HL-60 (cell line): ENCODE measurements around the gene SERPINB1.
A peak's percentile ranks its signal among the peaks of the same experiment; 100 is the strongest.

Experiments used
- GABPA ChIP-seq: IDR thresholded peaks from 2 replicates; pipeline ENCODE4 v1.6.1; 2012; ENCODE audit warnings: low read depth
- POLR2AphosphoS5 ChIP-seq: IDR thresholded peaks from 2 replicates; pipeline ENCODE4 v1.6.1; 2012; ENCODE audit warnings: low read depth
- SPI1 ChIP-seq: IDR thresholded peaks from 2 replicates; pipeline ENCODE4 v1.6.1; 2012; ENCODE audit warnings: low read depth, mild to moderate bottlenecking, borderline replicate concordance
- TF ChIP-seq, protein P1 (sequence below): IDR thresholded peaks from one replicate; pipeline ENCODE4 v1.5.1; 2011; ENCODE audit warnings: low read length, control low read depth, inconsistent platforms; ENCODE audit not compliant: insufficient read depth
- TF ChIP-seq, protein P2 (sequence below): IDR thresholded peaks from 2 replicates; pipeline ENCODE4 v1.6.1; 2012; ENCODE audit warnings: low read depth; ENCODE audit not compliant: insufficient replicate concordance

DNA sequence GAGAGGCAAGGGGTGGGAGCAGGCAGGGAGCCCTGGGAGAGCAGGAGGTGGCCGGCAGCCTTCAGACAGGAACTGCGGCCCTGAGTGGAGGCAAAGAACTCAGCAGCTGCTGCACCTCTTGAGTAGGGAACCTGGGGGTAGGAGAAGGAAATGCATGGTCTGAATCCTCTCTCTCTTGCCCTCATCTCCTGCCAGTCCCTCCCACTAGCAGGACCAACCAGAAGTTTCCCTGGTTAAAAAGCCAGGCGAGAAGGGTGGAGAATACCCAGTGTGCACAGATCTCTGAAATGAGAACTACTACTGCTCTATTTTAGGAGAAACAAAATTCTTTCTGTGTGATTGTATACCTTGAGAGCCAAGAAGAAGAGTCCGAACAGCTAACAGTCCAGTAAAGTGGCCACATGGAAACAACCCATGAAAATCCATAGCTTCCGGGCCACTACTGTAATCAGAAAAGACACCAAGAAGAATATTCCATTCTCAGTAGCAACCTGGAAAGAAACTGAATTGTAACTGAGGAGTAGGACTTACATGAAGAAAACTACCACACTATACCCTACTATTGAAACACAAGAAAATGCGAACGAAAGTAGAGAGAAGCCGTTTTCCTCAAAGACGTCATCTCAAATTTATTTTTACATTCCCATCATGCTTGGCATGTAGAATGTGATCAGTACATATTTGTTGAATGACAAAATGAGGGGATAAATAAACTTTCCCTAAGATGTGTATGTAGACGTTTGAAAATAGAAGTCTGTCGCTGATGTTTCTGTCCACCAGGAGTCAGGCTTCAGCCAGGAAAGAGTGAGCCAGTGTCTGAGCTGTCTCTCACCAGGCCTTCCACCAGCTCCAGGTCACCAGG, 50.8 kb downstream of the SERPINB1 start:
- TF ChIP-seq, protein P1, sequence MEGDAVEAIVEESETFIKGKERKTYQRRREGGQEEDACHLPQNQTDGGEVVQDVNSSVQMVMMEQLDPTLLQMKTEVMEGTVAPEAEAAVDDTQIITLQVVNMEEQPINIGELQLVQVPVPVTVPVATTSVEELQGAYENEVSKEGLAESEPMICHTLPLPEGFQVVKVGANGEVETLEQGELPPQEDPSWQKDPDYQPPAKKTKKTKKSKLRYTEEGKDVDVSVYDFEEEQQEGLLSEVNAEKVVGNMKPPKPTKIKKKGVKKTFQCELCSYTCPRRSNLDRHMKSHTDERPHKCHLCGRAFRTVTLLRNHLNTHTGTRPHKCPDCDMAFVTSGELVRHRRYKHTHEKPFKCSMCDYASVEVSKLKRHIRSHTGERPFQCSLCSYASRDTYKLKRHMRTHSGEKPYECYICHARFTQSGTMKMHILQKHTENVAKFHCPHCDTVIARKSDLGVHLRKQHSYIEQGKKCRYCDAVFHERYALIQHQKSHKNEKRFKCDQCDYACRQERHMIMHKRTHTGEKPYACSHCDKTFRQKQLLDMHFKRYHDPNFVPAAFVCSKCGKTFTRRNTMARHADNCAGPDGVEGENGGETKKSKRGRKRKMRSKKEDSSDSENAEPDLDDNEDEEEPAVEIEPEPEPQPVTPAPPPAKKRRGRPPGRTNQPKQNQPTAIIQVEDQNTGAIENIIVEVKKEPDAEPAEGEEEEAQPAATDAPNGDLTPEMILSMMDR = peak; percentile 71
- TF ChIP-seq, protein P2, sequence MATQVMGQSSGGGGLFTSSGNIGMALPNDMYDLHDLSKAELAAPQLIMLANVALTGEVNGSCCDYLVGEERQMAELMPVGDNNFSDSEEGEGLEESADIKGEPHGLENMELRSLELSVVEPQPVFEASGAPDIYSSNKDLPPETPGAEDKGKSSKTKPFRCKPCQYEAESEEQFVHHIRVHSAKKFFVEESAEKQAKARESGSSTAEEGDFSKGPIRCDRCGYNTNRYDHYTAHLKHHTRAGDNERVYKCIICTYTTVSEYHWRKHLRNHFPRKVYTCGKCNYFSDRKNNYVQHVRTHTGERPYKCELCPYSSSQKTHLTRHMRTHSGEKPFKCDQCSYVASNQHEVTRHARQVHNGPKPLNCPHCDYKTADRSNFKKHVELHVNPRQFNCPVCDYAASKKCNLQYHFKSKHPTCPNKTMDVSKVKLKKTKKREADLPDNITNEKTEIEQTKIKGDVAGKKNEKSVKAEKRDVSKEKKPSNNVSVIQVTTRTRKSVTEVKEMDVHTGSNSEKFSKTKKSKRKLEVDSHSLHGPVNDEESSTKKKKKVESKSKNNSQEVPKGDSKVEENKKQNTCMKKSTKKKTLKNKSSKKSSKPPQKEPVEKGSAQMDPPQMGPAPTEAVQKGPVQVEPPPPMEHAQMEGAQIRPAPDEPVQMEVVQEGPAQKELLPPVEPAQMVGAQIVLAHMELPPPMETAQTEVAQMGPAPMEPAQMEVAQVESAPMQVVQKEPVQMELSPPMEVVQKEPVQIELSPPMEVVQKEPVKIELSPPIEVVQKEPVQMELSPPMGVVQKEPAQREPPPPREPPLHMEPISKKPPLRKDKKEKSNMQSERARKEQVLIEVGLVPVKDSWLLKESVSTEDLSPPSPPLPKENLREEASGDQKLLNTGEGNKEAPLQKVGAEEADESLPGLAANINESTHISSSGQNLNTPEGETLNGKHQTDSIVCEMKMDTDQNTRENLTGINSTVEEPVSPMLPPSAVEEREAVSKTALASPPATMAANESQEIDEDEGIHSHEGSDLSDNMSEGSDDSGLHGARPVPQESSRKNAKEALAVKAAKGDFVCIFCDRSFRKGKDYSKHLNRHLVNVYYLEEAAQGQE = no peak
- TF ChIP-seq POLR2AphosphoS5 = no peak
- no peak for TF ChIP-seq GABPA
- TF ChIP-seq SPI1 = peak; percentile 17; the same call in 1 of the 2 replicates
